DMS153 (cell line): ENCODE results near the gene TMIE.
"Not testable (repeated sequence)": the region's sequence is repeated elsewhere in the genome, so short reads cannot be mapped to it uniquely, and the experiment has no call there.

Experiments
- DNase-seq: peaks from one replicate; lab custom pipeline; 2025; lab: John Stamatoyannopoulos, UW

TMIE gene

GRCh38 chr3:46725621-46726314, 24.6 kb downstream of the TMIE start:
- no peak for DNase-seq

DNA sequence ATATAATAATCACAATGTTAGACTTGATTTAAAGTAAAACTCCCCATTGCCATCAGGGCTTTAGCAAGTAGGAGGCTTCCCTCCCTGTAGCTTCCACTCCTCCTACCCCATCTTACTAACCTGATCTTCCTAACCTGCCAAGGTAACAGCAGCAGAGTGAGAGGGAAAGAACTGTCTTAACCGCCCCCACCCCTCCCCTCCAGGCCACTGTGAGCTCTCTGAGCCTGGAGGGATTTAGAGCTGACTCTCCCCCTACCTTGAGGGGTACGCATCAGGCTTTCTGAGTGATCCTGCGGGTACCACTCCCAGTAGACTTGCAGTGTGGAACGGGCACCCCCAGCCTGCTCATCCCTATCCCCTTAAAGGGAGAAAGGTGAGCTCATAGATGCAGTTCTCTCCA, 27.8 kb downstream of the TMIE start:
- DNase-seq: no peak

GRCh38 chr3:46730819-46731218, 29.6 kb downstream of the TMIE start:
- DNase-seq: no peak

DNA sequence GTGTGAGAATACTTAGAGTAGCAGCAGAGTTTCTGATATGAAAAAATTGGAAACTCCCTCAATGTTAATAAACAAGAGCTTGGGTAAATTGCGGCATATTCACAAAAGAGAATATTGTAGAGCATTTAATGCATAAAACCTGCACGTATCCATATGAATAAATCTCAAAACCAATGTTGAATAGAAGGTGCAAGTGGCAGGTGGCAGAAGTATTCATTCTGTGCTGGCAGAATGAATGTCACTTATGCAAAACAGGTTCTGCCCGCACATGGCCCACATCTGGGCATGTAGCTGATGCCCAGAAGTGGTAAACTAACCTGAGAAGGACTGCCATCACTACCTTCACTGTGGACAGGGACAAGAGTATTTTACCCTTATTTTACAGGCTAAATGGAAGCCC, 30.6 kb downstream of the TMIE start:
- no peak for DNase-seq

DNA sequence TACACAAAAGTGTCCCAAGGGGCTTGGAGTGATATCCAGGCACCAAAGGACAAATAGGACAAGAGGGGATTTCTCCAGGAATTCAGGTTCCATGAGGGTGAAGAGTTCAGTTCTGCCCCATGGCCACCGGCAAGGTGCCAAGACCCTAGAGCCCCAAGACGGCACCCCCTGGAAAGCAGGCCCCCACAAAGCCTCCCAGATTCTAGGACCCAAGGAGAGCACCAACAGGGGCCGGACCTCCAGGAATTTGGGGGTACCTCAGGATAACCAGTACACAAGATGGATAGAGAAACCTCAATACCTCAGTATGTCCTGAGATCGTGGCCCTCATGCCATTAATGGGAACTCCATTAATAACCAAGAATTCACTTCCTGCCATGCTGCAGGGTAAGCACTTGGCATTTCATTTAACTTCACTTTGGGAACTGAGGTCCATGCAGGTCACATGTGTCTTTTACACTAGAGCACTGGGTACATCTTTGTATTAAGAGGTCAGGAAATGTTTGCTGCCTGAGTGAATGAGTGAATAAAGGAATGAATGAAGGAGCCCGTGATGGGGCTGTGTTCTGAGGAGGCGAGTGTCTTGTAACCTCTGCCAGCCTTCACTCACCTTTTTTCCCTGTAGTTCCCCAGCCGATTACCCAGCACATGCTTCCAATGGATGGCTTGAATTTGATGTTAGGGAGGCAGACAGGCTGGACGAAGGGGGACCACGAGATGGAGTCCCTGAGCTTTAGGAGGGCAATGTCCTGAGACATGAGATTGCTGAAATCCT, 32.0 kb downstream of the TMIE start:
- DNase-seq: no peak

DNA sequence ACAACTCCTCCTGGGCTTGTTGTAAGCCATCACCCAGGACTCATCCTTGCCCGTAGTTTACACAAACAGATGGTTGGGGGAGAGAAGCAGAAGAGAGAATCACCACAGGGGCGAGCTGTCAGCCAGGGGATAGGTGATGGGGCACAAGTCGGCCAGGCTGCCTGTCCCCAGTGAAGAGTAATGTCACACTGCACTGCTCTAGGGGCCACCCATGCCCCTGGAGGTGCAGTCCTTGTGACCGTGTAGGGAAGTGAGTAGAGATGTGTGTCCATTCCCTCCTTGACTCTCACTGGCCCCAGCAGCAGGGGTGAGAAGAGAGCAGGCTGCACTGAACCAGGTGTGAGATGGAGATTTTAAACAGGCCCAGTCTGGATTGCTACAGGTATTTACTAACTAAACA, 33.6 kb downstream of the TMIE start:
- DNase-seq: no peak

DNA sequence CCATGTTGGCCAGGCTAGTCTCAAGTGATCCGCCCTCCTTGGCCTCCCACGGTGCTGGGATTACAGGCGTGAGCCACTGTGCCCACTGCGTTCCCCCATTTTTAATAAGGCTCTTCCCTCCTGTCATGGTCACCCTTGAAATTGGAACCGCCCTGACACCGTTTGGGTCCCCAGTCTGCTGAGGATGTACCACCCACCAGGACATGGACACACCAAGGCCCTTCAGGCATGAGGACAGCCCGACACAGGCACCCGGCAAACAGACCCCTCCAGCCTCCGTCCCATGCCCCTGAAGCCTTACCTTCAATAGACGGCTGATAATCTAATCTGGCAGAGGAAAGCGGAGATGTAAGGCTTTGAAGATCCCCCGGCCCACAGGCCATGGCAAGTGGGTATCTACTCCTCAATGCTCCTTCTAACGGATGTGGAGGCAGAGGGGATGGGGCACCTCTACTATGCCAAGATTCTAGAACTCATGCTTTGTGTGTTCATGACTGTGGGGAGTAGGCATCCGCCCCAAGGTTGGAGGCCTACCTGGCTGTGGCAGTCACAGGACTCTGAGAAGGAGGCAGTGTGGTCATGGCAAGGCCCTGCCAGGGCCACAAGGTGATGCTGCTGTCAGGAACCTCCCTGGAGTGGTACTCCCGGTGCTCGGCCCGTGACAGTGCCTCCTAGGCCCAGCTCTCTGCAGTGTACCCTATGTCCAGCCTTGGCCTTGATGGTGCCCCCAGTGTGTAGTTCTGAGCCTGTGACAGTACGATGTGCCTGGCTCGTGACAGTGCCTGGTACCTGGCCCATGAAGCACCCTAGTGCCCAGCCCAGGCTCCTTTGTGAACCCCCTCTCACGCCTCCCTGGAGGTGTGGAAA, 35.0 kb downstream of the TMIE start:
- DNase-seq: no peak

DNA sequence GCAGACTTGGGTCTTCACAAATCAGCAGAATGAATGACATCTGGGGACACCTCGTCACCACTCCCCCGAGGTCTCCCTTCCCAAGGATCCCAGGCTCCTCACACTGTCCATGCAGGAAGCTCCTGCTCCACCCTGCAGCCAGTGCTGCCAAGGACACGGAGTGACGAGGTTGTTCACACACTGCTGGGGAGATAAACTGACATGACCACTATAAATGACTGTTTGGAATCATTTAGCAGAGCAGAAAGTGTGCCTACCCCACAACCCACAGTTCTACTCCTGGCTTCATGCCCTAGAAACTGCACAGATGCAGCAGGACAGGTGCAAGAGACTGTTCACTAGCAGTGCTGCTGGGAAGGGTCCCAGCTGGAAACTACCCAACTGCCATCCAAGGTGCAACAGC, 36.1 kb downstream of the TMIE start:
- no peak for DNase-seq

- DNase-seq: not testable (repeated sequence)
These were observed 38.4 kb downstream of the TMIE start for GRCh38 chr3:46739565-46739964.

DNA sequence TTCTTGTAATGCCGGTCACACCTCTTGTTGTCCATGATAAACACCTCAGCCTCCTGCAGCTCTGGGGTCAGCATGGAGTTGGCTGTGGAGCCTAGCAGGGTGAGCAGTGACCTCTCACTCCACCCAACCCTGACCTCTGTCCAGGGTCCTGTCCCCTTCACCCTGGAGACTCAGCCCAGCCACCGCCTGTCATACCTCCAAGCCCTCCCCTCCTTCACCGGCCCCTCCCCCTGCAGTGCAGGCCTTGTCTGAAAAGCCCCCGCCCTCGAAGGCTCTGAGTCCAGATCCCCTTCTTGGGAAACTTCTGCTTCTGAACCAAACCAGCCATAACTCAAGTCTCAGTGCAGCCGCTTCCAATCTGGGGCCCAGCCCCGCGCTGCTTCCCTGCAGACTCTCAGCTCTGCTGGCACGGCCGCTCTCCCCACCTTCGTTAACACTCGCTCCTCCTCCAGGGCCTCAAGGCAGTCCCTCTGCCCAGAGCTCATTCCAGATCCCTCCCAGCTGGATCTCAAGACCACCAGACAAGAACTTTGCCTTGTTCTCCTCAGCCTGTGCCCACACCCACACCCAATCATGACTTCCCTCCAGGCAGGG, 41.9 kb downstream of the TMIE start:
- no peak for DNase-seq

GRCh38 chr3:46746711-46747110, 45.5 kb downstream of the TMIE start:
- DNase-seq: no peak

DNA sequence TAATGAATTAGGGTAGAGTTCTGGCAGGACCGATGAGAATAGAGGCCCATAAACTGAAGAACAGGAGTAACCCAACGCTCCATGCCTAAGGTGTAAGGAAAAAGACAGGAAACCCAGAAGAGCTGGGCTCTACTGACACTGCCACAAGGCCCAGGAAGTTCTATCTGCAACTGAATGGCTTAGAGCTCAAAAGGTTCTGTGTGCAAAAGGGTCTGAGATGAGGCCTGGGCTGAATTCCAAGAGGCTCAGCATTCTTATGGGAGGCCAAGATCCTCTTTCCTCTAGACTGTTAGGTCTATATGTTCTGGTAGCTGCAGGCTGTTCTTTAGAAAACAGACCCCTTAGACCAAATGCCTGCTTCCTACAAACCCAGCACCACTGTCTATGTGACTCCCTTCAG, 47.0 kb downstream of the TMIE start:
- DNase-seq: no peak

- no peak for DNase-seq
These were observed 47.9 kb downstream of the TMIE start for GRCh38 chr3:46749129-46749528.

- DNase-seq: no peak
These were observed 49.4 kb downstream of the TMIE start for GRCh38 chr3:46750555-46751038.

- not testable (repeated sequence) for DNase-seq
These were observed 51.9 kb downstream of the TMIE start for GRCh38 chr3:46753127-46753526.

GRCh38 chr3:46755646-46756045, 54.5 kb downstream of the TMIE start:
- DNase-seq: no peak

DNA sequence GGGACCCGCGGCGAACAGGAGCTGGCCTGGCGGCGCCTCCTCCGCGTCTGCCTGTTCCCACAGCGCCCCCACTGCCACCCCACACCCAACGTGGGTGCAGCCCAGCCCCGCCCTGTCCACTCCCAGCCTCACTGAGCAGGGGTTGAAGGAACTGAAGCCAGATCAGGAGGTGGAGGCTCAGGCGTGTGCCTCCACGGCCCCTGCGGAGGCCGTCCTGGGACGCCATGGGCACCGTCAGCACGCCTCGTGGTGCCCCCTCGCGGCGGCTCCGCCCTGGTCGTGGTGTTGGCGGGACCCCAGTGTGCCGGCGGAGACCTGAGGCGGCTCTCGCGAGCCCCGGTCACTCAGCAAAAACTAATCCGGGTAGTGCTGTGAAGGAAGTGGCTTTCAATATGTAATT, 55.5 kb downstream of the TMIE start:
- no peak for DNase-seq

- DNase-seq: no peak
These were observed 58.3 kb downstream of the TMIE start for GRCh38 chr3:46759239-46760167.
